ENCODE results near the gene RNF222.
A peak's percentile ranks its signal among the peaks of the same experiment; 100 is the strongest.
"Not testable (repeated sequence)": the region's sequence is repeated elsewhere in the genome, so short reads cannot be mapped to it uniquely, and the experiment has no call there.

Gene RNF222

GRCh38 chr17:8409966-8410882, 12.6 kb upstream of the RNF222 start:
- DNase-seq = peak; percentile 94

DNA sequence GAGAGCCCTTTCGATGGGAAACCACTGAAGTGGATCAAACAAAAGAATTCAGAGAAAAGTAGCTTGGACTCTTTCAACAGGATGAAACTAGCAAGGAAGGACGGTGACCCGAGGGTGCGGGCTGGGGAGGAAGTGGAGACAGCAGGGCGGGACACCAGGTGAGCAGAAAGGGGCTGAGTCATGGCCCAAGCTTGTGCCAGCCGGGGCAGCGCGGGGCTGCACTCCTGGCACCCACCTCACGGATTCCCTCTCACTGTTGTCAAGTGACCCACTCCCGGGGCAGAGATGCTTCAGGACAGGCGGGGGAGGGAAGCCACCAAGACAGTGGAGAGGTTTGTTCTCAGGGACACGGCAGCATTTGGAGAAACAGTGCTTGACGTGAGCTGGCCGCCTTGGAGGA, 10.7 kb upstream of the RNF222 start:
- no peak for DNase-seq

GRCh38 chr17:8406174-8406573, 8.5 kb upstream of the RNF222 start:
- no peak for DNase-seq

GRCh38 chr17:8405499-8406016, 7.9 kb upstream of the RNF222 start:
- no peak for DNase-seq

DNA sequence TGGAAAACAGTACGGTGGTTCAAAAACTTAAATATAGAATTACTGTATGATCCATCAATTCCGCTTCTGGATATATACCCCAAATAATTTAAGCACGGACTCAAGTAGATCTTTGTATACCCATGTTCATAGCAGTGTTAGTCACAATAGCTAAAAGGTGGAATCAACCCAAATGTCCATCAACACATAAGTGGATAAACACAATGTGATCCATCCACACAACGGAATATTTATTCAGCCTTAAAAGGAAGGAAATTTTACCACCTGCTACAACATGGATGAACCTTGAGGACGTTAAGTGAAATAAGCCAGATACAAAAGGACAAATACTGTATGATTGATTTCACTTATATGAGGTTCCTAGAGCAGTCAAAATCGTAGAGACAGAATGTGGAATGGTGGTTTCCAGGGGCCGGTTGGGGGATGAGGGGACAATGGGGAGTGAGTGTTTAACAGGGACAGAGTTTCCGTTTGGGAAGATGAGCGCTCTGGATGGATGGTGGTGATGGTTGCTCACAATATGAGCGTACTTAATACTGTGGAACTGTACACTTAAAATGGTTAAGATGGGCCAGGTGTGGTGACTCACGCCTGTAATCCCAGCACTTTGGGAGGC, 5.4 kb upstream of the RNF222 start:
- no peak for DNase-seq

DNA sequence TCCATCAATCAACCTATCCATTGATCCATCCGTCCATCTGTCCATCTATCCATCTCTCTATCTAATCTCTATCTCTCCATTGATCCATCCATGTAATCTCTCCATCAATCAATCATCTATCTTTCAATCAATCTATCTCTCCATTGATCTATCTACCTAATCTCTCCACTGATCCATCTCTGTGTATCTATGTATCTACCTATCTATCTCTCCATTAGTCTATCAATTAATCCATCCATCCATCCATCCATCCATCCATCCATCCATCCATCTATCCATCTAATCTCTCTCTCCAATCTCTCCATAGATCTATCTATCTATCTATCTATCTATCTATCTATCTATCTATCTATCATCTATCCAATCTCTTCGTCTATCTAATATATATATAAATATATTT, 3.5 kb upstream of the RNF222 start:
- DNase-seq = no peak

- no peak for DNase-seq
These were observed 1.4 kb upstream of the RNF222 start for GRCh38 chr17:8398980-8399379.

GRCh38 chr17:8394497-8394896, 3.1 kb downstream of the RNF222 start:
- peak; percentile 6 for DNase-seq

GRCh38 chr17:8393470-8394231, 4.0 kb downstream of the RNF222 start:
- no peak for DNase-seq

DNA sequence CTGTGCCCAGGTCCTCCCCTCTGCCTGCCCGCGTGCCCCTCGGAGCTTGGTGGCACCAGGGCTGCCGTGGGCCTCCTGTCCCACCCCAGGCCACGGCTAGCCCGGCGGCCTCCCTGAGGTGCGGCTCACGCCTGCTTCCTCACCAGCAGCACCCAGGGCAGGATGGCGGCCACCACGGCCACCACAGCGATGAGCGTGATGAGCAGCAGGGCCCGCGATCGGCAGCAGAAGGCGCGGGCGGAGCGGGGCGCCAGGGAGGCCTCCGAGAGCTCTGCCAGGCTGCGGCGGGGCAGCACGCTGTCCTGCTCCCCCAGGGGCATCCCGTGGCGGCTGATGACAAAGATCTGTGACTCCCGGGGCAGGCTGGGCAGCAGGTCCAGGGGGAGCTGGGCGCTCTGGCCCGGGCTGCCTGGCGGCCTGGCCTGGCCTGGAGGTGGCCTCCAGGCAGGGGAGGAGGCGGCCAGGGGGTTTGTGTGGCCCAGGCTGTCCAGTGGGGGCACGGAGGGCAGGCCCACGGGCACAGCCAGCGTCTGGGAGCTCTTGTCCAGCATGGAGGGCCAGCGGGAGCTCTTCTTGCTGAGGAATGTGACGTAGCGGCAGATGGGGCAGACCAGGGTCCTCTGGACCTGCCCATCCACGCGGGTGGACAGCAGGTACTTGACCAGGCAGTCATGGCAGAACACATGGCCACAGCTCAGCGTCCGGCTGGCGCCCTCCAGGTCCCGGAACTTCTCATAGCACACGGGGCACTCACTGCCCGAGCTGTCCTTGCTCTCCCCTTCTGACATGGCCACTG, 4.8 kb downstream of the RNF222 start:
- no peak for DNase-seq

- no peak for DNase-seq
These were observed 5.4 kb downstream of the RNF222 start for GRCh38 chr17:8392274-8392673.

GRCh38 chr17:8391711-8392110, 5.9 kb downstream of the RNF222 start:
- no peak for DNase-seq

DNA sequence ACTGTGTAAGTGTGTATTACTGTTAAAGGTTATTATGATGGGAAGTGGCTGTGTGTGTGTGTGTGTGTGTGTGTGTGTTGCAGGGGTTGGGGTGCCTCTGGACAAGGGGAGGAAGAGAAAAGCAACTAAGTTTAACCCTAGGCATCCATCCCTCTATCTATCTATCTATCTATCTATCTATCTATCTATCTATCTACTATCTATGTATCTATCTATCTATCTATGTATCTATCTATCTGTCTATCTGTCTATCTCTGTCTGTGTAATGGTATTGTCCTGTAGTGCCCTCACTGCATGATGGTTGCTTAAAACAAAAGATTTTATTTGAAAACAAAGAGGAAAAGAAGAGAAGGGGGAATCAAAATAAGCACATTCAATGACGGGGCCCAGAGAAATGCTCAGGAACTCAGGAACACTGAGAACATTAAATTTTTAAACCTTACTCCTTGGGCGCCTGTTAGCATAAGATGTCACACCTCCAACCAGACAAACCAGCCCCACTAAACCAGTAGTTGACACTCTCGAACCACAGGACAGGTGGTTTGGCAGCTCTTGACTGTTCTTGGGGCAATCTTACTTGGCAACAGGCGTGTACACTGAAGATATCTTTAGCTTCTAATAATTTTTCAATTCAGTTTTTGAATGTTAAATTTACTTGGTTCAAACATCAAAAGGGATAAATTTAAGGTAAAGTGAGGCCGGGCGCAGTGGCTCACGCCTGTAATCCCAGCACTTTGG, 9.5 kb downstream of the RNF222 start:
- no peak for DNase-seq

DNA sequence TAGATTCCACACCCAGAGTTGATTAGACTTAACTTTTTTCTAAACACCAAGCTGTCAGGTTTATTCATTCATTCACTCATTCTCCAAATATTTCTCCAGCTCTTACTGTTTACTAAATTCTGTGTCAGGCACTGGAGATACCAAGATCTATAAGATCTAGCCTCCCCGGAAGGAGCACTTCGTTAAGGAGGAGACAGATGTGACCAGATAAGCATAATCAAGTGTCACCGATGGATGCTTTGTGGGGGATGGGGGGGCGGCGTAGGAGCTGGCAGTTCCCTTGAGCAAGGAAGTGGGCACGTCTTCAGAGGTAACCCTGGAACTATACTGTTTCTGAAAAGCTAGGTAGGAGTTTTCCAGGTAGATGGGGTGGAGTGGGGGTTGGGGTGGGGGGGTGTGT, 10.8 kb downstream of the RNF222 start:
- DNase-seq = no peak

DNA sequence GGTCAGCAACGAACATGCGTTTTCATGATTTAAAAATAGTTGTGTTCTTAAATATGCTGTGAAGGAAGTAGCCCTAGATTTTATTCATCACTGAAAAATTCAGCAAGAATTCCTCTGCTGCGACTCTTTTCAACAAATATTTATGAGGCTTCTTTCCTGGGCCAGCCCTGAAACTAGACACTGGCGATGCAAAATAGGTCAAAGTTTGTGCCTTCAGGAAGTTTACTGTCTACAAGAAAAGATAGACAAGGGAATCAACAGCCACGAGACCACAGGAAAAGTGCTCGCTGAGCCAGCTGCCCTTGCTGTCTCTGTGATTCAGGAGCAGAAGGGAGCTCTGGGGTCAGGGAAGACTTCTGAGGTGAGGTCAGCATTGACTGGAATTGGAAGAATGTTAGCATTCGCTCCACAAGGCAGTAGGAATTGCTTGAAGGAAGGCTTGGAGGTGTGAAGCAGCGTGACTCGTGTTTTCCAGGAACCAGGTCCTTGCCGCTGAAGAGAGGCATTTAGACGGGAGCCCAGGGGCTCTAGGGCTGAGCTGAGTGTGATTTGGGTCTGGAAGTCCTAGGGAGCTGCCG, 12.7 kb downstream of the RNF222 start:
- no peak for DNase-seq

GRCh38 chr17:8383143-8383822, 14.3 kb downstream of the RNF222 start, which contains the start of gene RPL26:
RPL26 (minus strand) TSS chr17:8383193; CDS start chr17:8382310, 883 bp downstream.
- DNase-seq = peak; percentile 93

DNA sequence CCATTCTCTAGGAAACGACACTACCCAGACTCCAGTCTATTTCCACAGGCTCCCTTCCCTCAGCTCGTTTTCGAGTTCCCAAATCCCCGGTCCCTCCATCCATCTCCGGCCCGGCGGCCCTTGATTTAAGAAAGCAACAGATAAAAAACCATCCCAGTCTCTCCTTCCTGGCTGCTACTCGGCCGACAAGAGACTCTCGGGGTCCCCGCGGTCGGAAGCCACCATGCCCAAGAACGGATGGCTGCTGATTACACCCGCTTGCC, 14.8 kb downstream of the RNF222 start:
- DNase-seq = no peak

GRCh38 chr17:8382052-8382879, 15.4 kb downstream of the RNF222 start:
- DNase-seq = no peak

DNA sequence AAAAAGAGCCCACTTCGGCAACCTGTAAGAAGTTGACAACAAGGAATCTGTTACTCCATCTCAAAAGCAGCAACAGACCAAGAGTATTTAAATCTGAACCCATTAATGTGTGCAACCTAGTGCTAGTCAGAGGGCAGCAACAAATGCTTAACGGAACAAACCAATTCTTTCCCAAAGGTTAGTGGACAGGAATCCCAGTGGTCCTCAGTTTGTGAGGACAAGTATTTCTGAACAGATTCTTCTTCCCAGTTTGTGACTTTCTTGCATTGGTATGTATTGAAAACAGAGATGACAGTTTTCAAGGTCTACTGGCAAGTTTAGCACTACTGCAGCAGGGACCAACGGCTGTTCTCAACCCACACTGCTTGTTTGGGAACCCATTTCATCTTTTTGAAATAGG, 17.6 kb downstream of the RNF222 start:
- no peak for DNase-seq

- not testable (repeated sequence) for DNase-seq
These were observed 19.5 kb downstream of the RNF222 start for GRCh38 chr17:8378117-8378516.
